ENCODE data around the gene CHD6. TPM values are rescaled to one million over a fixed set of nuclear protein-coding genes. Genes with fewer than 3 reads are reported as not detected.

Gene CHD6
- total RNA-seq, 1 experiment from 2014 or later = 25.3 TPM

DNA sequence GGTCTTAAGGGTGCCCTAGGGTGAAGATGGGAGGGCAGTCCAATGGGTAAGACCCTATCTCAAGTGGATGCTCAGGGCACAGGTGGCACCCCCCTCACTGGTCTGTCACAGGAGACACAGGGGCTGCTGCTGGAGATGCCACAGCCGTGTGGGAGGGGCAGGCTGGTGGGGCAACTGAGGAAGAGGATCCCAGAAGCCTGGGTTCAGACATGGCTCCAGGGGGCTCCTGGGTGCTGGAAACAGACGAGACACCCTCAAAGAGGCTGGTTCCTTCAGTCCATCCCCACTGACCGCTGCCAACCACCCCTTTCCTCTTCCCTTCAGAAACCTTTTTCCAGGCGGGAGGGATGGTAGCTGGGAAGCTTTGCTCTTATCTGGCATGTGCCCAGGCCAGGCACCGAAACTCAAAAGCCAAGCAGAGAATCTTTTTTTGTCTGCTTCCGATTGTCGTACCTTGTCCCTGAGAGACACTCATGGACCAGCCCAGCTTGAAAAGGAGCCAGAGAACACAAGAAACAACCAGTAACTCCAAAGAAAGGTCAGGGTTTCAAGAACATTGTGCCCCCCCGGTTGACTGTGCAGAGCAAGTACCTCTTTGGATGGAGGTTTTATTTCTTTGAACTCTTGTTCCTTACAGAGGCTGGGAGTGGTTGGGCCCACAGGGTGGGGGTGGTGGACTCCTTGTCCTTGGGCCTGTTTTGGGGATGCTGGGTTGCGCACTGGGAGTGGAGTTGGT is 223.1 kb downstream of the CHD6 start:
- Histone ChIP-seq H3K9me2 (replicated peaks; ENCODE audit: insufficient read depth, low read length) (no peaks in the 10 kb centered on the region), H4K20me1 (ENCODE audit: insufficient read depth, low read depth, low read length) (0 out of 2 replicates have a peak, but pooled peaks cover 3% of the 10 kb centered on the region), H3K27ac (ENCODE audit: low read length) (no peak overlapping the region), H3K4me2 (ENCODE audit: low read depth, low read length, poor library complexity, severe bottlenecking) (no peak overlapping the region), H3K4me3 (ENCODE audit: low read length) (no peak overlapping the region), H3K4me1 (ENCODE audit: low read length) (no peaks in the 10 kb centered on the region), H3K36me3 (ENCODE audit: insufficient read depth, low read length) (no peaks in the 10 kb centered on the region), H3K79me2 (ENCODE audit: low read length) (no peaks in the 10 kb centered on the region), H2AFZ (ENCODE audit: low read length) (no peak overlapping the region), H3K9me3 (ENCODE audit: low read length) (no peaks in the 10 kb centered on the region), H3K27me3 (ENCODE audit: low read length) (no peaks in the 10 kb centered on the region), H3K9ac (ENCODE audit: low read length) (no peak overlapping the region)
- DNase-seq = no peak

DNA sequence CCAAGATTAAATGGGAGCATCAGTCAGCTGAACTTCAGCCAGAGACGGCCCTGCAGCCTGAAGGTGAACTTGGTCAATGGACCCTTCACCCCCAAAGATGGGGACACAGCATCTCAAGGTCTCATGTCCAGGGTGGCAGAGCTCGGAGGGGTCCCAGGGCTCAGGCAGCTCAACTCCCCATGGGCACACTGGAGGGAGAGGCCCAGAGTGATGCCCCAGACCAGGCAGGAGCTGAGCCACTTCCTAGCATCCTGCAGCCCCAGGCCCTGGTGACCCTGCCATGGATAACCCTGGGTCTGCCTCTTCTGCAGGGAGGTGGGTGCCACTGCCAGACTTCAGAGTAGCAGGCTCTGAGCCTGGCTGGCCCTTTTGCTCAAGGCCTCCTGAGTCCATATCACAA is 224.1 kb downstream of the CHD6 start:
- no peaks in the 10 kb centered on the region for H3K36me3 ChIP-seq (ENCODE audit: insufficient read depth, low read length)
- no peaks in the 10 kb centered on the region for H3K27me3 ChIP-seq (ENCODE audit: low read length)
- H3K4me3 ChIP-seq (ENCODE audit: low read length) = no peak overlapping the region
- no peak overlapping the region for H3K9ac ChIP-seq (ENCODE audit: low read length)
- no peaks in the 10 kb centered on the region for H3K4me1 ChIP-seq (ENCODE audit: low read length)
- H3K27ac ChIP-seq (ENCODE audit: low read length) = no peak overlapping the region
- DNase-seq = no peak
- no peaks in the 10 kb centered on the region for H3K9me2 ChIP-seq (replicated peaks; ENCODE audit: insufficient read depth, low read length)
- no peak overlapping the region for H3K4me2 ChIP-seq (ENCODE audit: low read depth, low read length, poor library complexity, severe bottlenecking)
- no peaks in the 10 kb centered on the region for H3K9me3 ChIP-seq (ENCODE audit: low read length)
- H4K20me1 ChIP-seq (ENCODE audit: insufficient read depth, low read depth, low read length) = 0 out of 2 replicates have a peak, but pooled peaks cover 3% of the 10 kb centered on the region
- H2AFZ ChIP-seq (ENCODE audit: low read length) = no peak overlapping the region
- no peaks in the 10 kb centered on the region for H3K79me2 ChIP-seq (ENCODE audit: low read length)

DNA sequence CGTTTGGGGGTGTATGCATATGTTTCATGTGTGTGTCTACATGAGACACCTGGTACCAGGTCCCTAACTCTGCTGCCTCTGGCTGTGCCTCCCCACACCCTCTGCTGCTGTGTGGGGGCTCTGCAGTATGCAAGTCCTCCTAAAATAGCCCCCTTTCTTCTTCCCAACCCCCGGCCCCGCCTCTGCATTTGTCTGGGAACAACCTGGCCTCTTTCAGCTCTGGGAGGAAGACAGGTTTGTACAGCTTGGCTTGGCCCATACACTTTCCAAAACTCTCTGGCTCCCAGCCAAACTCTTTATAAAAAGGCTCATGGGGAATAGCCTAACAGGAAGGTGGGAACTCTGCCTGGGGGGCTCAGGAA is 224.5 kb downstream of the CHD6 start:
- H3K4me2 ChIP-seq (ENCODE audit: low read depth, low read length, poor library complexity, severe bottlenecking) = no peak overlapping the region
- H3K27me3 ChIP-seq (ENCODE audit: low read length) = no peaks in the 10 kb centered on the region
- H4K20me1 ChIP-seq (ENCODE audit: insufficient read depth, low read depth, low read length) = 0 out of 2 replicates have a peak, but pooled peaks cover 3% of the 10 kb centered on the region
- H3K9ac ChIP-seq (ENCODE audit: low read length) = no peak overlapping the region
- H3K27ac ChIP-seq (ENCODE audit: low read length) = no peak overlapping the region
- H3K36me3 ChIP-seq (ENCODE audit: insufficient read depth, low read length) = no peaks in the 10 kb centered on the region
- H3K4me1 ChIP-seq (ENCODE audit: low read length) = no peaks in the 10 kb centered on the region
- H3K4me3 ChIP-seq (ENCODE audit: low read length) = no peak overlapping the region
- H3K9me2 ChIP-seq (replicated peaks; ENCODE audit: insufficient read depth, low read length) = no peaks in the 10 kb centered on the region
- H2AFZ ChIP-seq (ENCODE audit: low read length) = no peak overlapping the region
- DNase-seq = no peak
- H3K9me3 ChIP-seq (ENCODE audit: low read length) = no peaks in the 10 kb centered on the region
- H3K79me2 ChIP-seq (ENCODE audit: low read length) = no peaks in the 10 kb centered on the region

DNA sequence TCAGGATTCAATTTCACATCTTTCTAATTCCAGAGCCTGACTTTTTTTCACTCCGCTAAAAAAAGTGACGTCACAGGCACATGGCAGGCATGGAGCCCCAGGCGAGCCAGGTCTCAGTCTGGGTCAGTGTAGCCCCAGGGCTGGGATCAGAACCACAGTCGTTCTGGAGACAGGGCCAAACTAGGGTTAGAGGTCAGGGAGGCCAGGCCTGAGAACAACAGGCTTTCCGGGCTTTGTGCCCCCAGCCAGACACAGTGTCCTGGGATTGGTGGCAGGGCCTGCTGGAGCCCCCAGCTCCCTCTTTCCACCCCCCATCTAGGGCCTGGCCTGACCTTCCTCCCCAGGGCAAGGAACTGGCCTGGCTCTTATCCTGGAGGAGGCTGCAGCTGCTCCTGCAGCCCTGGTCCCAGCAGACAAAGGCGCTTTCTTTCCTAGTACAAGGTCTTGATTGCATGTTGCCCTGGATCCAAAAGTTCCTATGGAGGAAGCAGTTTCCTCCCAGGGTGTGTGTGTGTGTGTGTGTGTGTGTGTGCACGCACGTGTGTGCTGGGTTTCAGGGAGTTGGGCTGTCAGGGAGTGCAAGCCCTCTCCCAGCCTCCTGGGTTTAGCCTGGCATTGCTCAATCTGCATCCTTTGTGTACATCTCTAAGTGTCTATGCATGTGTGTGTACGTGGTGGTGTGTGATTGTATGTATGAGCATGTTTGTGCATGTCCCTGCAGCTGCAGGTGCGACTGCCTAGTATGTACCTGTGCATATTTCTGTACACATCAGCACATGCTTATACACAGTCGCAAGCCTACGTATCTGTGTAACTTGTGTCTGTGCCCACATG is 225.1 kb downstream of the CHD6 start:
- H3K9me3 ChIP-seq (ENCODE audit: low read length) = no peaks in the 10 kb centered on the region
- H3K79me2 ChIP-seq (ENCODE audit: low read length) = no peaks in the 10 kb centered on the region
- 0 out of 2 replicates have a peak, but pooled peaks cover 3% of the 10 kb centered on the region for H4K20me1 ChIP-seq (ENCODE audit: insufficient read depth, low read depth, low read length)
- no peak overlapping the region for H3K27ac ChIP-seq (ENCODE audit: low read length)
- H3K27me3 ChIP-seq (ENCODE audit: low read length) = no peaks in the 10 kb centered on the region
- H3K9me2 ChIP-seq (replicated peaks; ENCODE audit: insufficient read depth, low read length) = no peaks in the 10 kb centered on the region
- no peak overlapping the region for H3K4me2 ChIP-seq (ENCODE audit: low read depth, low read length, poor library complexity, severe bottlenecking)
- DNase-seq = no peak
- no peaks in the 10 kb centered on the region for H3K36me3 ChIP-seq (ENCODE audit: insufficient read depth, low read length)
- no peak overlapping the region for H2AFZ ChIP-seq (ENCODE audit: low read length)
- H3K9ac ChIP-seq (ENCODE audit: low read length) = no peak overlapping the region
- H3K4me1 ChIP-seq (ENCODE audit: low read length) = no peaks in the 10 kb centered on the region
- H3K4me3 ChIP-seq (ENCODE audit: low read length) = no peak overlapping the region

DNA sequence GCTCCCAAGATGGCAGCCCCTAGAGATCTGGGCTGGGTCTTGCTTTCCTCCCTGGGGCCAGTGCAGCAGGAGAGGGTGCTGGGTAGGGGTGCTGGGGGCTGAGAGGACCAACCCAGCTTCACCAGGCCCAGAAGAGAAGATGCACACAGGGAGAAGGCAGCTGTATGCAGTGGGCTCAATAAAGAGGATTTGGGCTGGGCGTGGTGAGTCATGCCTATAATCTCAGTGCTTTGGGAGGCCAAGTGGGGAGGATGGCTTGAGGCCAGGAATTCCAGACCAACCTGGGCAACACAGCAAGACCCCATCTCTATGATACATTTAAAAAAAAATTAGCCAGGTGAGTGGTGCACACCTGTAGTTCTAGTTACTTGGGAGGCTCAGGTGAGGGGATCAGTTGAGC is 225.9 kb downstream of the CHD6 start:
- H2AFZ ChIP-seq (ENCODE audit: low read length) = no peak overlapping the region
- no peak overlapping the region for H3K4me2 ChIP-seq (ENCODE audit: low read depth, low read length, poor library complexity, severe bottlenecking)
- no peaks in the 10 kb centered on the region for H3K27me3 ChIP-seq (ENCODE audit: low read length)
- H3K36me3 ChIP-seq (ENCODE audit: insufficient read depth, low read length) = no peaks in the 10 kb centered on the region
- H3K9me3 ChIP-seq (ENCODE audit: low read length) = no peaks in the 10 kb centered on the region
- H3K9ac ChIP-seq (ENCODE audit: low read length) = no peak overlapping the region
- no peaks in the 10 kb centered on the region for H3K9me2 ChIP-seq (replicated peaks; ENCODE audit: insufficient read depth, low read length)
- DNase-seq = no peak
- H3K4me1 ChIP-seq (ENCODE audit: low read length) = no peaks in the 10 kb centered on the region
- 0 out of 2 replicates have a peak, but pooled peaks cover 3% of the 10 kb centered on the region for H4K20me1 ChIP-seq (ENCODE audit: insufficient read depth, low read depth, low read length)
- no peaks in the 10 kb centered on the region for H3K79me2 ChIP-seq (ENCODE audit: low read length)
- no peak overlapping the region for H3K27ac ChIP-seq (ENCODE audit: low read length)
- H3K4me3 ChIP-seq (ENCODE audit: low read length) = no peak overlapping the region

DNA sequence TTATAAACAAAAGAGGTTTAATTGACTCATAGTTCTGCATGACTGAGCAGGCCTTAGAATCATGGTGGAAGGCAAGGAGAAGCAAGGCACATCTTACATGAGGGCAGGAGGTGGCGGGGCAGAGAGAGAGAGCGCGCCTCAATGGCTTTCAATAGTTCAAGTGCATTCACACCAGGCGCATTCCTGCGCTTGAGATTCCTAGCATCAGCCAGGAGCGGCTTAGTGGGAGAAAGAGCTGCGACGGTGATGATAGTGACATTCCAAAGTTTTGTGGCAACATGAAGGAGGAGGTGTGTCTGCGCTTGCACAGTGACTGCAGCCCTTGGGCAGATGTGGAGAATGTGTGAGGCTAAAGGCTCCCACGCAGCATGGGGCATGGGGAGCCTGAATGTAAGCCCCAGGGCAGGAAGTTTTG is 226.6 kb downstream of the CHD6 start:
- no peak overlapping the region for H3K4me3 ChIP-seq (ENCODE audit: low read length)
- no peaks in the 10 kb centered on the region for H3K9me3 ChIP-seq (ENCODE audit: low read length)
- no peaks in the 10 kb centered on the region for H3K36me3 ChIP-seq (ENCODE audit: insufficient read depth, low read length)
- H3K4me1 ChIP-seq (ENCODE audit: low read length) = no peaks in the 10 kb centered on the region
- H2AFZ ChIP-seq (ENCODE audit: low read length) = no peak overlapping the region
- DNase-seq = no peak
- H3K4me2 ChIP-seq (ENCODE audit: low read depth, low read length, poor library complexity, severe bottlenecking) = no peak overlapping the region
- H4K20me1 ChIP-seq (ENCODE audit: insufficient read depth, low read depth, low read length) = 0 out of 2 replicates have a peak, but pooled peaks cover 3% of the 10 kb centered on the region
- H3K79me2 ChIP-seq (ENCODE audit: low read length) = no peaks in the 10 kb centered on the region
- H3K9ac ChIP-seq (ENCODE audit: low read length) = no peak overlapping the region
- no peaks in the 10 kb centered on the region for H3K9me2 ChIP-seq (replicated peaks; ENCODE audit: insufficient read depth, low read length)
- no peaks in the 10 kb centered on the region for H3K27me3 ChIP-seq (ENCODE audit: low read length)
- no peak overlapping the region for H3K27ac ChIP-seq (ENCODE audit: low read length)

DNA sequence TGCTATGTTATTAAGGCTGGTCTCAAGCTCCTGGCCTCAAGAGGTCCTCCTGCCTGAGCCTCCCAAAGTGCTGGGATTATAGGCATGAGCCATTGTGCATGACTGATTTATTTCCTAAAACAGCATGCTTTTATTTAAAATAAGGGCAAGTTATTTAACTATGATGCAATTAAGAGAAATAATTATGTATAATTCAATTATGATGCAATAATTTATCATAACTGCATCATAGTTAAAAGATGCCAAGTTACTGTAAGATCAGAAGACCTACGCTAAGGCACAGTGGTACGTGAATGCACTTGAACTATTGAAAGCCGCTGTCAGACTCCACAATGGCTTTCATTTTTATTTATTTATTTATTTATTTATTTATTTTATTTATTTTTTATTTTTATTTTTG is 227.3 kb downstream of the CHD6 start:
- H3K4me1 ChIP-seq (ENCODE audit: low read length) = no peaks in the 10 kb centered on the region
- no peaks in the 10 kb centered on the region for H3K9me3 ChIP-seq (ENCODE audit: low read length)
- no peak for DNase-seq
- no peak overlapping the region for H3K27ac ChIP-seq (ENCODE audit: low read length)
- no peaks in the 10 kb centered on the region for H3K79me2 ChIP-seq (ENCODE audit: low read length)
- H3K9me2 ChIP-seq (replicated peaks; ENCODE audit: insufficient read depth, low read length) = no peaks in the 10 kb centered on the region
- H2AFZ ChIP-seq (ENCODE audit: low read length) = no peak overlapping the region
- 0 out of 2 replicates have a peak, but pooled peaks cover 3% of the 10 kb centered on the region for H4K20me1 ChIP-seq (ENCODE audit: insufficient read depth, low read depth, low read length)
- H3K36me3 ChIP-seq (ENCODE audit: insufficient read depth, low read length) = no peaks in the 10 kb centered on the region
- no peak overlapping the region for H3K9ac ChIP-seq (ENCODE audit: low read length)
- no peak overlapping the region for H3K4me2 ChIP-seq (ENCODE audit: low read depth, low read length, poor library complexity, severe bottlenecking)
- no peak overlapping the region for H3K4me3 ChIP-seq (ENCODE audit: low read length)
- no peaks in the 10 kb centered on the region for H3K27me3 ChIP-seq (ENCODE audit: low read length)

DNA sequence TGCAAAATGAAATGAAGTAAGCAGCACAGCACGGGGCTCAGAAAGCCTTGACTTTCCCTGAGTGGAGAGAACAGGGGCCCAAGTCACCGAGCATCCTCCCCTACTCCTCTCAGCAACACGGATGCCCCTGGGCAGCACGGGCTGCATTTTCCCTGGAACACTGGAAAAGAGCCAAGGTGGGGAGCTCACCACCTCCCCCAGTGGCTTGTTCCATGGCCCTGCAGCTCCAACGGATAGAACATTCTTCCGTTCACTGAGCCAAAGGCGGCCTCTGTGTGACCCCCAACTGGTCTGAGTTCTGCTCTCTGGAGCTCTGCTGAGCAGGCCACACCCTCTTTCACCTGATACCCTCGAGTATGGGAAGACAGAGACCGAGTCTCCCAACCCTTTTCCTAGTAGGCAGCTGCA is 230.7 kb downstream of the CHD6 start:
- Histone ChIP-seq H2AFZ (ENCODE audit: low read length) (no peak overlapping the region), H3K4me2 (ENCODE audit: low read depth, low read length, poor library complexity, severe bottlenecking) (no peak overlapping the region), H3K4me1 (ENCODE audit: low read length) (no peaks in the 10 kb centered on the region), H3K9ac (ENCODE audit: low read length) (no peak overlapping the region), H3K9me3 (ENCODE audit: low read length) (no peaks in the 10 kb centered on the region), H3K27me3 (ENCODE audit: low read length) (no peaks in the 10 kb centered on the region), H4K20me1 (ENCODE audit: insufficient read depth, low read depth, low read length) (no peaks in the 10 kb centered on the region), H3K79me2 (ENCODE audit: low read length) (no peaks in the 10 kb centered on the region), H3K27ac (ENCODE audit: low read length) (no peak overlapping the region), H3K9me2 (replicated peaks; ENCODE audit: insufficient read depth, low read length) (no peaks in the 10 kb centered on the region), H3K4me3 (ENCODE audit: low read length) (no peak overlapping the region), H3K36me3 (ENCODE audit: insufficient read depth, low read length) (no peaks in the 10 kb centered on the region)
- DNase-seq = no peak

All from Karpas-422 (cell line).